HG03097 (cell line): ENCODE data around the gene NME7.

Experiments used
- ATAC-seq: cut with Tn5 transposase; IDR thresholded peaks from one replicate; pipeline ENCODE4 v1.9.1; 2021; ENCODE audit not compliant: unreplicated experiment, low FRiP score

NME7 gene

GRCh38 chr1:169175461-169175860 is 192.1 kb downstream of the NME7 start:
- no peak for ATAC-seq

DNA sequence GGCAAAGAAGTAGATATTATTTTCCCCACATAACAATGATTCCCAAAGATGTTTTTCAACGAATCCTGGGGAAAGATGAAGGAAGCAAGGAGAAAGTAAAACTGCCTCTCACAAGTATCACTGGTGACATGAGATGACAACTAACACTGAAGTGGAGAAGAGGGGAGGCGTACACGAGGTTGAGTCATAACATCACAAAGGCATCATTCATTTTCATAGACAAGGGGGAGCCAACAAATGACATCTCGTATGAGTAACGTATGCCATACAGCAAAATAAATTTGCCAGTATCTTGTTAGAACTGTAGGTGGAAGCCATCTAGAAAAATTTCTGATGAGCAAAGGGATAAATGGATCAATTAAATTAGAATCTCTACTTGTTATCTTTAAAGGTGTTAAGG is 204.5 kb downstream of the NME7 start:
- no peak for ATAC-seq

DNA sequence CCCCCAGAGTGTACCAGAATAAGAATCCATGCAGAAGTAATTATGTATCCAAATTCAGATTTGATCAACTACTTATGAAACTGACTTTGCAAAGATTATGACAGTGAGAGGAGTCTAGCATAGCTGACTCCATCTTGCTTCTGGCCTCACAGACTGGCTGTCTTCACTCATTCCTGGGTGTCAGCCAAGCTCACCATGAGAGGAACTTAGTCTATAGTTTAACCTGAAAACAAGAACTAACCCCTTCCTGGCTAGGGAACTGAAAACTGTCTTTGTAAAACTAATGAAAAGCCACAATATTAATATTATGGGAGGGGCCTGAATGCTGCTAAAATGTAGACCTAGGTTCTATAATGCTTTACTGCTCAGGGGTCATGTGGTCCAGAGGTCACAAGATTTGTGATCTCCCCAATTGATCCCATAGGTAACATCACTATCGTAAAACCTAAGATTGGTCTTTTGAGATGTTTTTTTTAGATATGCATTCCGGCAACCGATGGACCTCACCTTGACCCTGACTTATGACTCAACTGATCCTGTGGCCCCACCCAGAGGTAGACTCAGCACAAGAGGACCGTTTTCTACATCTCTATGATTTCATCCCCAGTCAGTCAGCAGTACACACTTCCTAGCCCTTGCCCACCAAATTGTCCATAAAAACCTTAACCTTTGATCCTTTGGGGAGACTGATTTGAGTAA is 206.0 kb downstream of the NME7 start:
- no peak for ATAC-seq

DNA sequence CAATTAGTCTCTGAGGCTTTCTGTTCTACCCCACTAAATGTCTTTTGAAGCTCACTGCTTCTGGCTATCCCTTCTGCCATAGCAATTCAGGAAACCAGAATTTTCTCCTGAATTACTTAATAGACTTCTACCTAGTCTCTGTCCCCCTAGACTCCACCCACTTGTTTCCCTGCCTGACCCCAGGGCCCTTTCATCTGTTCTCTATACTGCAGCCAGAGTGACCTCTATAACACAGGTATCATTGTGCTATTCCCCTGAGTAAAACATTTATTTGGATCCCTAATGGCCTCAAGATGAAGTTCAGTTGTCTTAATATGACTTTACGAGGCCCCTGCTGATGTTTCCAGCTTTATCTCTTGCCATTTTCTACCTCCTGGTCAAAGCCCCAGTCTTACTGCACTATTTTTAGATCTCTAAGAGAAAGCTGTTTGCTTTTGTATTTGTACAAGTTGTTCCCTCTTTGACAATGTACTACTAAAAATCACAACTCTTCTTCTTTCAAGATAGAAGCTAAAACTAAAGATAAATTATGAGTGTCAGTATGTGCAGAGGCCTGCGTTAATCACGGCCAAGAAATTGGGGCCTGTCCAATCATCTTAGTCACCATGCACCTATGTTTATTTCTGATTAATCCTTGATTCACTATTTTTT is 206.6 kb downstream of the NME7 start:
- no peak for ATAC-seq

DNA sequence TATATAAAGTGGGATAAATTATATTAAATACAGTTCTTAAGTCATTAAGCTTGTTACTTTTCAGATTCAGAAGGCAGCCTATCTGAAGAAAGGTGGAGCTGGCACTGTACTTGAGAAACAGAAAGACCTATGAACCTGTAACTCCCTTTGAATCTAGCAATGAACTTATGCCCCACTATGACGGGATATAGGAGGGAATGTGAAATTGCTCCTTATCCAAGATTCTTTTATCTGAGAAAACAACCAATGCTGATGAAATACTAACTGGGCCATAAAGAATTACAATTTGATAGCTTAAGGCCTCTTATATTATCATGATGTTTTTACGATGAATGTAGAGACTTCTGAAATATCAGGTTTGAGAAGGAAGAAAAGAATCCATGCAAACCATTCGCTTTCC is 211.0 kb downstream of the NME7 start:
- ATAC-seq, result no peak

DNA sequence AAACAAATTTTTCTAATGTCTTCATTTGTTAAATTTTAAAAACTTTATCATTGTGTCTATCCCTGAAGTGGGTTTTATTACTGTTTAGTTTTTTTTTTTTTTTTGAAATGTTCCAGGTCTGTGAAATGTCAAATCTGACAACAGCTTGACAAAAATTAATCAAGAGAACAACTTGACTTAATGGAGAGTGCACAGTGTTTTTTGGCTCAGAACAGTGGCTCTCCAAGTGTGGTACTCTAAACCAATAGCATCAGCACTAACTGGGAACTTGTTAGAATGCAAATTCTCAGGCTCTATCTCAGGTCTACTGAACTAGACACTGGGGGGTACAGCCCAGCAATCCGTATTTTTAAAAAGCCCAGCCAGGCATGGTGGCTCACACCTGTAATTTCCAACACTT is 211.9 kb downstream of the NME7 start:
- ATAC-seq, result no peak

- no peak for ATAC-seq
Observed at GRCh38 chr1:169151338-169151837, 216.2 kb downstream of the NME7 start.

GRCh38 chr1:169150641-169151337 is 216.8 kb downstream of the NME7 start:
- ATAC-seq, result no peak

- ATAC-seq, result no peak
Observed at GRCh38 chr1:169149555-169150286, 217.9 kb downstream of the NME7 start.

- ATAC-seq, result no peak
Observed at GRCh38 chr1:169148472-169149252, 218.9 kb downstream of the NME7 start.

DNA sequence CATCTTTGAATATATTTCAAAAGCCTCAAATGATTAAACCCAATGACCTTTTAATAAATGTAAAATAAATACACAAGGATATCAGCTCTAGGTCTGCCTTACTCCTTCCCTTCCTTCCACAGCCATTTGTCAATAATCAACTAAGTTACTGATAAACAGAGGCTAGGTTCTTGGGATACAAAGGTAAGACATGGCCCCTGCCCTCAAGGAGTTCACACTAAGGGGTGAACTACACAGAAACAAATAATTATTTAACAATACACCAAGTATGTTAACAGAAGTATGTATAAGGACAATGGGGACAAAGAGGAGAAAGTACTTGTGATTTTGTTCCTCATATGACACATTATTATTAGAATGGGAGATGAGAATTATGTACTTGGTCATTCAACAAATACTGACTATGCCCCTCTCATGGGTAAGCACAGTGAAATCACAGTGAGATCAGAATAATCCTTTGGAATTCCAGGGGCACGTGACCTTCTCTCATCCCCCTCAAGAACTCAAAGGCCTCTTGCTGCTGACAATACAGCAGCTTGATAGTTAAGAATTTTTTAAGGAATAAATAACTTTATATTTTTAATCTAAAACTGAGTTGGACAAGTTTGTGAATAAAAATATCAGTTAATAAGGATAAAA is 220.9 kb downstream of the NME7 start:
- no peak for ATAC-seq

- ATAC-seq, result no peak
Observed at GRCh38 chr1:169144941-169145626, 222.5 kb downstream of the NME7 start.

GRCh38 chr1:169143984-169144383 is 223.6 kb downstream of the NME7 start:
- ATAC-seq, result no peak

DNA sequence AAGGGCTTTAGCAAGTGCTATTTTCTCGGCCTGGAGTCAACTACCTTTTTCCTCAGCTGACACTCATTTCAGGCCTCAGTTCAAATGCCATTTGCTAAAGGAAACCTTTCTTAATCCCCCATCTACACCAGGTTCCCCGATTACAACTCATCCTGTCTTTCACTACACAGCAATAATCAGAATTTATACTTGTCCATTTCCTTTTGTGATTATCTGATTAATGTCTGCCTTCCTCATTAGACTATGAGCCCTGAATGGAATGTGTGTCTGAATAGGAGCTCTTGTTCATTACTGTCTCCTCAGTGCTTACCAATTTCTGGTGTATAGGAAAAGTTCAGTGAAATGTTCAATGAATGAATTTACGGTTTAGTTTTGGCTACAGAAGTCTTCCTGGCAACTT is 224.3 kb downstream of the NME7 start:
- no peak for ATAC-seq

DNA sequence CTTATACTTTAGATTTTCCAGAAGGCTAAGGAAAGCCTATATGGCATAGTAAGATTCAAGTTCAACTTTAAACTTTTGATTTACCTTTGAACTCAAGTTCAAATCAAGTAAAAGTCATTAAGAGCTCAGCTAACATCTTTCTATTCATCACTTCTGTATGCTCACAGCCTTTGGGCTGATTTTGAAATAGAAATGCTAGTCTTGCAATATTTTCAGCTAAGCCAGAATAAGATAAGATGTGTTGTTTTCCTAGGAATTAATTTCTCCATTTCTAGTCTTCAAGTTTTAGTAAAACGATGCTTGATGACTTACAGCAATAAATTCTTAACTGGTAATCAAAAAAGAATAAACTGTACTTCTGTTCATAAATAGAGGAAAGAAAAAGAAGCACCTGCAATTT is 225.5 kb downstream of the NME7 start:
- no peak for ATAC-seq

DNA sequence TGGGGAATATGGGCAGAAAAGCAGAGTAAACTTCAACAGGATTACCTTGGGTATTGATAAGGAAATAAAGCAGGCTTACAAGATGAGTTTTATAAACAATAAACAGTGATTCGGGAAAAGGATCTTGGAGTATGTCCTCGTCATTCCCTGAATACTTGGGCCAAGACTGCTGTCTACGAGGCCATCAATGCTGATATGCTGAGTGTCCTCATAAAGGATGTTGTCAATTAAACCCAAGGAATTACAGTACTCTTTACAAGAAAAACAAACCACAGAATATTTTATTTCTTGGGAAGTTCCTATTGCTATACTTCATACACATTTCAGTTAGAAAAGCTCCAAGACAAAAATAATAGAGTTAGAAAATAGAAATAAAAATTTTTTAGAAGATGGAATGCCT is 226.2 kb downstream of the NME7 start:
- no peak for ATAC-seq

- ATAC-seq, result peak; percentile 75
Observed at GRCh38 chr1:169138866-169139670, 228.5 kb downstream of the NME7 start.

- ATAC-seq, result no peak
Observed at GRCh38 chr1:169137357-169137756, 230.2 kb downstream of the NME7 start.
